Endodermal cell (in vitro differentiated cells): ENCODE data around the gene MUSK. TPM values are rescaled to one million over a fixed set of nuclear protein-coding genes. Genes with fewer than 3 reads are reported as not detected.

Experiments
- DNase-seq: peaks from one replicate; pipeline ENCODE4 v3.0.0-alpha.2; 2017
- H3K27ac ChIP-seq: 2 replicates; pipeline ENCODE4 v1.5.1; 2013; ENCODE audit warnings: mild to moderate bottlenecking, low read depth, low read length, moderate library complexity
- H3K27me3 ChIP-seq: 2 replicates; pipeline ENCODE4 v1.6.1; 2013; ENCODE audit warnings: mild to moderate bottlenecking, low read length, moderate library complexity; ENCODE audit not compliant: insufficient read depth, control insufficient read depth, poor library complexity, severe bottlenecking
- H3K36me3 ChIP-seq: 2 replicates; pipeline ENCODE4 v1.7.0; 2013; ENCODE audit warnings: mild to moderate bottlenecking, low read length, moderate library complexity; ENCODE audit not compliant: control insufficient read depth, insufficient read depth
- H3K4me1 ChIP-seq: one replicate; pipeline ENCODE4 v1.7.0; 2013; ENCODE audit warnings: low read length; ENCODE audit not compliant: control insufficient read depth, insufficient read depth
- H3K4me3 ChIP-seq: 2 replicates; pipeline ENCODE4 v1.5.1; 2013; ENCODE audit warnings: mild to moderate bottlenecking, low read length, moderate library complexity
- H3K9ac ChIP-seq: 2 replicates; pipeline ENCODE4 v1.6.1; 2013; ENCODE audit warnings: mild to moderate bottlenecking, low read length, moderate library complexity; ENCODE audit not compliant: poor library complexity, severe bottlenecking; ENCODE audit errors: extremely low read depth
- H3K9me3 ChIP-seq: 2 replicates; pipeline ENCODE4 v1.6.1; 2013; ENCODE audit warnings: mild to moderate bottlenecking, low read length, moderate library complexity; ENCODE audit not compliant: control insufficient read depth
- H3K27ac Mint-ChIP-seq: 2 replicates; pipeline ENCODE4 v1.8.0; 2020; ENCODE audit warnings: mixed read lengths
- H3K27me3 Mint-ChIP-seq: 2 replicates; pipeline ENCODE4 v1.8.0; 2021; ENCODE audit warnings: mild to moderate bottlenecking, mixed read lengths; ENCODE audit not compliant: insufficient read depth
- H3K36me3 Mint-ChIP-seq: 2 replicates; pipeline ENCODE4 v1.8.0; 2020; ENCODE audit warnings: low read depth, mixed read lengths
- H3K4me1 Mint-ChIP-seq: 2 replicates; pipeline ENCODE4 v1.8.0; 2020; ENCODE audit warnings: mixed read lengths
- H3K4me3 Mint-ChIP-seq: 2 replicates; pipeline ENCODE4 v1.8.0; 2020; ENCODE audit warnings: mild to moderate bottlenecking, moderate library complexity, mixed read lengths
- H3K9me3 Mint-ChIP-seq: 2 replicates; pipeline ENCODE4 v1.8.0; 2020; ENCODE audit warnings: mild to moderate bottlenecking, mixed read lengths
- WGBS, 2 experiments: methylation state at CpG; one replicate each; pipeline versions ENCODE4 v1.1.5 to v1.1.7; 2013; ENCODE audit warnings: missing lambda C conversion rate in 2 of 2, mixed read lengths in 1 of 2; ENCODE audit not compliant: insufficient coverage in 1 of 2, insufficient read length in 1 of 2; 5-methylcytosine and 5-hydroxymethylcytosine counted together
- total RNA-seq, 2 donors: library from RNA; stranded (reverse); fragmentation: NEBNext Ultra II Directional in 1 of 2; extraction: Animal tissue kit (Norgen Biotek cat#: 25700) in 1 of 2; gene quantifications; 2 replicates in 1 of 2; 3 replicates in 1 of 2; pipeline ENCODE4 v1.2.1, GENCODE V29; 2021
- TF ChIP-seq, protein P1 (sequence below): fragments of 200-600 bp; sonication (generic); conservative IDR thresholded peaks from 2 replicates; pipeline ENCODE4 v1.5.0; 2021; ENCODE audit warnings: antibody characterized with exemption, mild to moderate bottlenecking

Gene MUSK
- total RNA-seq, 2 donors from 2014 or later: not detected

DNA sequence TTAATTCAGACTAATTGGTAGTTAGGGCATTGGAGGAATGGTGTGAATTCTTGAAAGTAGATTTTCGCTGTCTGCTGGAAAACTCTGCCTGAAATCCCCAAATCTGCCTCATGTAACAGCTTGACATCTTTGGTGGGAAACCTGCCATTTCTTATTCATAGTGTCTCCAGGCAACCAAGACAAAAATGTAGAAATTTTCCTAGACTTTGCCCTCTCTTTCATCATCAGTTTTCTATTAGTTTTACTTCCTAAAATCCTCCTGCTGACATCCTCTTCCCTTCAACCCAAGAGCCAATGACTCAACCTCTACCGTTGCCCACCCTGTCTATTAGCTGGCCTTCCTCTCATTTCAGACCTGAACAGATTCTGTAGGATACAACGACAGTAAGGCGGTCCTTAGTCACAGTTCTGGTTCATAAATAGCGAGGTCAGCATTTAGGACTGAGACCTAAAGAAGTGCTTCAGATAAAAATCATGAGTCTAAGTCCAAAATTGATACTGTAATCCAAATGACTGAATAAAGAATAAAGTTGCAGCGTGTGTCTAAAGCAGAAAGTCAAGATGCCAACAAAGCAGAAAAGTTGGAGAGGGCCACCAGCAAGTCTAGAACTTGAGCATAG lies 133.9 kb downstream of the MUSK start:
- 82 to 89% methylated on average over 6 of the region's 6 CpGs for WGBS, 2 experiments
- H3K36me3 Mint-ChIP-seq: no peaks in the 10 kb centered on the region

DNA sequence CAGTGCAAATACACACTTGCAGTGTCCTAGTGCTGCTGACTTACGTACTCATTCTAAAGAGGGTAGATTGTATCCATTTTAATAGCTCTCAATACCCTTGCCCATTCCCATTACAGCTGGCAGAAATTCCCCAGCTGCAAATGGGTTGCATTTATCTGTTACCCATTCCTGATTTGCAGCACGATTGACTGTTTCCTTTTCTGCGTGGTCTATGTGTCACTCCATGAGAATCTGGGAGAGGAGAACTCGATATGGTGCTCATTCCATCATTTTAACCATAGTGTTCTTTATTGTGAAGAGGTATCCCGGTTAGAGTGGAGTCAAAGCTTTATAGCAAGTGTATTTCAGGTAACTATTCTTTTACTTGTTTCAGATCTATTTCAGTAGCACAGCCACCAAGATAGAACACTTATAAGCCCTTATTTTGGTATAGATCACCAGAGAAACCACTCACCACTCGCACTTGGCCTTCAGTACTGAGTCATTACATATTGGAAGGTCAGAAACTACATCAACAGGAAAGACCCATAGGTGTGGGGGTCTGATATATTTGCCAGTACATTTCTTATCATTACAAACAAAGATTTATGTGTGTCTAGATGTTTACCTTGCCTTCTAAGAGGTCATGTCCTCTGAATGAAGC lies 139.5 kb downstream of the MUSK start:
- 84 to 87% methylated on average over 3 to 6 of the region's 6 CpGs for WGBS, 2 experiments
- no peaks in the 10 kb centered on the region for H3K4me1 ChIP-seq
- TF ChIP-seq, protein P1, sequence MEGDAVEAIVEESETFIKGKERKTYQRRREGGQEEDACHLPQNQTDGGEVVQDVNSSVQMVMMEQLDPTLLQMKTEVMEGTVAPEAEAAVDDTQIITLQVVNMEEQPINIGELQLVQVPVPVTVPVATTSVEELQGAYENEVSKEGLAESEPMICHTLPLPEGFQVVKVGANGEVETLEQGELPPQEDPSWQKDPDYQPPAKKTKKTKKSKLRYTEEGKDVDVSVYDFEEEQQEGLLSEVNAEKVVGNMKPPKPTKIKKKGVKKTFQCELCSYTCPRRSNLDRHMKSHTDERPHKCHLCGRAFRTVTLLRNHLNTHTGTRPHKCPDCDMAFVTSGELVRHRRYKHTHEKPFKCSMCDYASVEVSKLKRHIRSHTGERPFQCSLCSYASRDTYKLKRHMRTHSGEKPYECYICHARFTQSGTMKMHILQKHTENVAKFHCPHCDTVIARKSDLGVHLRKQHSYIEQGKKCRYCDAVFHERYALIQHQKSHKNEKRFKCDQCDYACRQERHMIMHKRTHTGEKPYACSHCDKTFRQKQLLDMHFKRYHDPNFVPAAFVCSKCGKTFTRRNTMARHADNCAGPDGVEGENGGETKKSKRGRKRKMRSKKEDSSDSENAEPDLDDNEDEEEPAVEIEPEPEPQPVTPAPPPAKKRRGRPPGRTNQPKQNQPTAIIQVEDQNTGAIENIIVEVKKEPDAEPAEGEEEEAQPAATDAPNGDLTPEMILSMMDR: no peak
- DNase-seq: no peak
- no peaks in the 10 kb centered on the region for H3K27me3 ChIP-seq
- no peaks in the 10 kb centered on the region for H3K36me3 Mint-ChIP-seq
- H3K36me3 ChIP-seq: no peaks in the 10 kb centered on the region
- no peak overlapping the region for H3K27ac ChIP-seq
- no peaks in the 10 kb centered on the region for H3K9me3 Mint-ChIP-seq
- H3K9me3 ChIP-seq: no peaks in the 10 kb centered on the region
- no peak overlapping the region for H3K9ac ChIP-seq
- H3K27me3 Mint-ChIP-seq: no peaks in the 10 kb centered on the region
- H3K4me3 Mint-ChIP-seq: no peak overlapping the region
- no peak overlapping the region for H3K4me3 ChIP-seq
- H3K27ac Mint-ChIP-seq: no peak overlapping the region
- no peaks in the 10 kb centered on the region for H3K4me1 Mint-ChIP-seq

More for the DNA sequence above, 133.9 kb downstream of the MUSK start:
- H3K27ac Mint-ChIP-seq: no peak overlapping the region
- Histone ChIP-seq H3K4me3 (no peak overlapping the region), H3K27ac (no peak overlapping the region), H3K4me1 (peaks cover 29% of the 10 kb centered on the region), H3K27me3 (no peaks in the 10 kb centered on the region), H3K9ac (no peak overlapping the region), H3K36me3 (no peaks in the 10 kb centered on the region), H3K9me3 (no peaks in the 10 kb centered on the region)
- H3K4me3 Mint-ChIP-seq: no peak overlapping the region
- no peak for DNase-seq
- no peaks in the 10 kb centered on the region for H3K27me3 Mint-ChIP-seq
- peaks cover under 1% of the 10 kb centered on the region for H3K9me3 Mint-ChIP-seq
- H3K4me1 Mint-ChIP-seq: peaks cover 36% of the 10 kb centered on the region
- TF ChIP-seq, protein P1: no peak

DNA sequence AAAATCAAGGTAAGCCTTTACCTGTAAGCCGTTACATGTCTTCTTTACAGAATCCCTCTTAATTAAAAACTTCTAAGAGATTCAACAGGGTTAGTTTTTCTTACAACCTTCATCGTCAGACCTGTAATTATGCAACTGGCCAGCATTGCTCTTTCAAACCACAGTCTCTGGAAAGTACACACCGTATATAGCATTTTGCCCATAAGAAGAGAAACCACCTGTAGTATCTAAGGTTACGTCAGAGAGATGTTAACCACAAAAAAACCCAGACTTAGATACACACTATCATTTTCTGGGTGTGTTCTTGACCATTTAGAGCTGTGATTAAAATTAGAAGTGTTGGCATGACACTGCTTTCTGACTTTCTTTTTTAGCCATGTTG lies 140.0 kb downstream of the MUSK start:
- no peaks in the 10 kb centered on the region for H3K4me1 Mint-ChIP-seq

More for the DNA sequence above, 140.0 kb downstream of the MUSK start:
- H3K9ac ChIP-seq: no peak overlapping the region
- H3K27ac ChIP-seq: no peak overlapping the region
- Mint-ChIP-seq H3K27ac (no peak overlapping the region), H3K9me3 (no peaks in the 10 kb centered on the region), H3K27me3 (no peaks in the 10 kb centered on the region), H3K36me3 (no peaks in the 10 kb centered on the region), H3K4me3 (no peak overlapping the region)
- H3K27me3 ChIP-seq: no peaks in the 10 kb centered on the region
- TF ChIP-seq, protein P1: no peak
- H3K9me3 ChIP-seq: no peaks in the 10 kb centered on the region
- WGBS, 2 experiments: 95 to 96% methylated on average over 3 to 4 of the region's 4 CpGs
- no peaks in the 10 kb centered on the region for H3K36me3 ChIP-seq
- H3K4me1 ChIP-seq: no peaks in the 10 kb centered on the region
- no peak for DNase-seq
- H3K4me3 ChIP-seq: no peak overlapping the region
